Measurements from ENCODE around the gene DHRS1.

DHRS1 gene

GRCh38 chr14:24256960-24257359 is 42.6 kb downstream of the DHRS1 start:
- no peak for TF ChIP-seq EZH2phosphoT487 (IDR thresholded peaks at IDR 0.05; ENCODE audit: low read depth)
- no peak for TF ChIP-seq CTCF (IDR thresholded peaks at IDR 0.05; ENCODE audit: low read depth, low read length)
- H3K9ac ChIP-seq (ENCODE audit: low read length), result no peak overlapping the region
- H3K4me3 ChIP-seq (ENCODE audit: low read length), result no peak overlapping the region
- no peak overlapping the region for H3K27ac ChIP-seq (ENCODE audit: low read length)
- H2AFZ ChIP-seq (ENCODE audit: low read depth, low read length), result no peak overlapping the region
- H3K79me2 ChIP-seq (ENCODE audit: low read length), result no peaks in the 10 kb centered on the region
- H3K4me1 ChIP-seq (ENCODE audit: low read length), result no peaks in the 10 kb centered on the region
- H4K20me1 ChIP-seq (ENCODE audit: insufficient read depth, low read length), result no peaks in the 10 kb centered on the region
- H3K4me2 ChIP-seq (ENCODE audit: low read length), result no peak overlapping the region
- no peaks in the 10 kb centered on the region for H3K27me3 ChIP-seq (ENCODE audit: low read depth, low read length)
- no peaks in the 10 kb centered on the region for H3K9me3 ChIP-seq (ENCODE audit: insufficient read depth, low read length)
- H3K36me3 ChIP-seq (replicated peaks; ENCODE audit: low read depth, low read length), result no peaks in the 10 kb centered on the region

- H3K27ac ChIP-seq (ENCODE audit: low read length), result no peak overlapping the region
- H3K36me3 ChIP-seq (replicated peaks; ENCODE audit: low read depth, low read length), result no peaks in the 10 kb centered on the region
- H2AFZ ChIP-seq (ENCODE audit: low read depth, low read length), result no peak overlapping the region
- no peaks in the 10 kb centered on the region for H4K20me1 ChIP-seq (ENCODE audit: insufficient read depth, low read length)
- peaks cover 2% of the 10 kb centered on the region; the same call in 1 of the 2 replicates for H3K4me1 ChIP-seq (ENCODE audit: low read length)
- H3K4me3 ChIP-seq (ENCODE audit: low read length), result no peak overlapping the region
- no peak for TF ChIP-seq CTCF (IDR thresholded peaks at IDR 0.05; ENCODE audit: low read depth, low read length)
- TF ChIP-seq EZH2phosphoT487 (IDR thresholded peaks at IDR 0.05; ENCODE audit: low read depth), result no peak
- no peaks in the 10 kb centered on the region for H3K9me3 ChIP-seq (ENCODE audit: insufficient read depth, low read length)
- H3K4me2 ChIP-seq (ENCODE audit: low read length), result no peak overlapping the region
- no peak overlapping the region for H3K9ac ChIP-seq (ENCODE audit: low read length)
- no peaks in the 10 kb centered on the region for H3K27me3 ChIP-seq (ENCODE audit: low read depth, low read length)
- H3K79me2 ChIP-seq (ENCODE audit: low read length), result no peaks in the 10 kb centered on the region
Measured at GRCh38 chr14:24255931-24256711, 43.5 kb downstream of the DHRS1 start.

GRCh38 chr14:24255438-24255837 is 44.1 kb downstream of the DHRS1 start:
- Histone ChIP-seq H3K36me3 (replicated peaks; ENCODE audit: low read depth, low read length) (no peaks in the 10 kb centered on the region), H3K9ac (ENCODE audit: low read length) (no peak overlapping the region), H3K4me2 (ENCODE audit: low read length) (no peak overlapping the region)

More at GRCh38 chr14:24255438-24255837, 44.1 kb downstream of the DHRS1 start:
- Histone ChIP-seq H2AFZ (ENCODE audit: low read depth, low read length) (no peak overlapping the region), H4K20me1 (ENCODE audit: insufficient read depth, low read length) (no peaks in the 10 kb centered on the region), H3K27me3 (ENCODE audit: low read depth, low read length) (no peaks in the 10 kb centered on the region), H3K9me3 (ENCODE audit: insufficient read depth, low read length) (no peaks in the 10 kb centered on the region), H3K4me3 (ENCODE audit: low read length) (no peak overlapping the region), H3K27ac (ENCODE audit: low read length) (no peak overlapping the region), H3K4me1 (ENCODE audit: low read length) (peaks cover 9% of the 10 kb centered on the region), H3K79me2 (ENCODE audit: low read length) (no peaks in the 10 kb centered on the region)
- TF ChIP-seq EZH2phosphoT487 (IDR thresholded peaks at IDR 0.05; ENCODE audit: low read depth) (no peak), CTCF (IDR thresholded peaks at IDR 0.05; ENCODE audit: low read depth, low read length) (no peak)

Measured in OCI-LY3 (cell line).